H1 (cell line): Measurements from ENCODE around the gene RFC1. TPM values are rescaled to one million over a fixed set of nuclear protein-coding genes. Genes with fewer than 3 reads are reported as not detected.

Source experiments
- CTCF ChIA-PET: fragments of 300-600 bp; sonication (Branson Sonifier 250); formaldehyde crosslinking; loops from one replicate; lab custom pipeline; 2021; ENCODE audit not compliant: partially characterized antibody; lab: Charles Lee
- POLR2A ChIA-PET: fragments of 300-600 bp; sonication (Branson Sonifier 250); formaldehyde crosslinking; loops from one replicate; lab custom pipeline; 2021; ENCODE audit warnings: inconsistent platforms; ENCODE audit not compliant: partially characterized antibody; lab: Charles Lee
- DNase-seq, 2 experiments: peaks; one replicate each; pipeline versions ENCODE4 v3.0.0 to v3.0.0-alpha.2; 2010 to 2022; ENCODE audit warnings: low spot score in 2 of 2, low read depth in 1 of 2, mixed read lengths in 1 of 2
- FAIRE-seq: peaks from 2 replicates; lab custom pipeline; 2011; peaks lifted over from hg19 to GRCh38; lab: Jason Lieb, UNC
- H2AFZ ChIP-seq: 2 replicates; pipeline ENCODE4 v1.8.1; 2012; ENCODE audit warnings: low read length, inconsistent platforms
- H2AK5ac ChIP-seq: 2 replicates; pipeline ENCODE4 v1.6.1; 2013; ENCODE audit warnings: low read depth, low read length
- H2BK120ac ChIP-seq: replicated peaks from 2 replicates; pipeline ENCODE3; 2013; ENCODE audit warnings: low read depth, low read length, inconsistent platforms
- H2BK12ac ChIP-seq: 2 replicates; pipeline ENCODE4 v1.6.1; 2013; ENCODE audit warnings: low read depth, low read length
- H2BK15ac ChIP-seq: 2 replicates; pipeline ENCODE4 v1.6.1; 2013; ENCODE audit warnings: low read length
- H2BK20ac ChIP-seq: 2 replicates; pipeline ENCODE4 v1.6.1; 2013; ENCODE audit warnings: low read length
- H2BK5ac ChIP-seq: 2 replicates; pipeline ENCODE4 v1.6.1; 2013; ENCODE audit warnings: low read depth, low read length
- H3K14ac ChIP-seq: 2 replicates; pipeline ENCODE4 v1.6.1; 2013; ENCODE audit warnings: inconsistent platforms; ENCODE audit not compliant: insufficient read length
- H3K18ac ChIP-seq: 2 replicates; pipeline ENCODE4 v1.6.1; 2013; ENCODE audit warnings: low read length; ENCODE audit errors: extremely low read depth
- H3K23ac ChIP-seq: 2 replicates; pipeline ENCODE4 v1.6.1; 2013; ENCODE audit warnings: inconsistent platforms; ENCODE audit not compliant: insufficient read length
- H3K23me2 ChIP-seq: 2 replicates; pipeline ENCODE4 v1.6.1; 2013; ENCODE audit warnings: low read depth, low read length
- H3K27ac ChIP-seq: 2 replicates; pipeline ENCODE4 v1.6.1; 2011; ENCODE audit warnings: low read depth, low read length, inconsistent platforms
- H3K27me3 ChIP-seq, 4 experiments: replicated peaks in 1 of 4; 1 replicate in 1 of 4; 2 replicates in 3 of 4; pipeline versions ENCODE4 v1.6.1 to v1.8.1; 2011 to 2013; ENCODE audit warnings: low read length in 3 of 4, mild to moderate bottlenecking in 3 of 4, inconsistent platforms in 2 of 4, mixed read lengths in 2 of 4, moderate library complexity in 1 of 4; ENCODE audit not compliant: control insufficient read depth in 3 of 4, insufficient read depth in 3 of 4; ENCODE audit errors: extremely low read depth in 1 of 4
- H3K36me3 ChIP-seq, 4 experiments: 2 replicates each; pipeline versions ENCODE4 v1.6.1 to v1.8.1; 2011 to 2013; ENCODE audit warnings: mild to moderate bottlenecking in 4 of 4, low read length in 3 of 4, moderate library complexity in 2 of 4, control low read depth in 1 of 4, inconsistent platforms in 1 of 4; ENCODE audit not compliant: insufficient read depth in 4 of 4, control insufficient read depth in 2 of 4
- H3K4ac ChIP-seq: replicated peaks from 2 replicates; pipeline ENCODE3; 2013; ENCODE audit warnings: low read length, low read depth, mixed read lengths, inconsistent platforms; ENCODE audit not compliant: insufficient read length
- H3K4me1 ChIP-seq, 4 experiments: replicated peaks in 1 of 4; 1 replicate in 1 of 4; 2 replicates in 3 of 4; pipeline versions ENCODE4 v1.6.1 to v1.8.1; 2011 to 2013; ENCODE audit warnings: low read length in 3 of 4, inconsistent platforms in 2 of 4, mixed read lengths in 1 of 4; ENCODE audit not compliant: insufficient read depth in 4 of 4, control insufficient read depth in 3 of 4
- H3K4me2 ChIP-seq, 2 experiments: 2 replicates each; pipeline versions ENCODE4 v1.6.1 to v1.8.1; 2011 to 2013; ENCODE audit warnings: low read depth in 2 of 2, low read length in 2 of 2, control low read depth in 1 of 2, inconsistent platforms in 1 of 2, mild to moderate bottlenecking in 1 of 2; ENCODE audit not compliant: insufficient read depth in 1 of 2
- H3K4me3 ChIP-seq, 4 experiments: fragments of 200-600, 300-600 bp in 1 of 4; sonication (generic), shearing (Covaris generic), sonication (Bioruptor Twin) in 1 of 4; 2 replicates each; pipeline versions ENCODE4 v1.5.1 to v1.8.1; 2011 to 2016; ENCODE audit warnings: low read length in 4 of 4, low read depth in 3 of 4, control low read depth in 2 of 4, inconsistent platforms in 2 of 4, mild to moderate bottlenecking in 2 of 4, mixed read lengths in 1 of 4, moderate library complexity in 1 of 4; ENCODE audit not compliant: insufficient read depth in 2 of 4; ENCODE audit errors: extremely low read depth in 1 of 4
- H3K56ac ChIP-seq: replicated peaks from 2 replicates; pipeline ENCODE3; 2013; ENCODE audit warnings: low read depth, mild to moderate bottlenecking, mixed read lengths, low read length, inconsistent platforms; ENCODE audit not compliant: insufficient read length
- H3K79me1 ChIP-seq: 2 replicates; pipeline ENCODE4 v1.6.1; 2013; ENCODE audit warnings: low read depth, low read length, control low read depth
- H3K79me2 ChIP-seq, 2 experiments: 2 replicates each; pipeline versions ENCODE4 v1.6.1 to v1.8.1; 2012 to 2013; ENCODE audit warnings: low read length in 2 of 2, mild to moderate bottlenecking in 2 of 2, inconsistent platforms in 1 of 2; ENCODE audit not compliant: insufficient read depth in 2 of 2, control insufficient read depth in 1 of 2
- H3K9ac ChIP-seq, 4 experiments: replicated peaks in 1 of 4; 1 replicate in 1 of 4; 2 replicates in 3 of 4; pipeline versions ENCODE4 v1.6.1 to v1.8.1; 2011 to 2013; ENCODE audit warnings: low read depth in 3 of 4, low read length in 3 of 4, control low read depth in 2 of 4, mild to moderate bottlenecking in 2 of 4, moderate library complexity in 2 of 4, inconsistent platforms in 1 of 4; ENCODE audit errors: extremely low read depth in 1 of 4
- H3K9me3 ChIP-seq, 2 experiments: 2 replicates each; pipeline versions ENCODE4 v1.6.1 to v1.8.1; 2012 to 2013; ENCODE audit warnings: mild to moderate bottlenecking in 2 of 2, moderate library complexity in 2 of 2, control low read depth in 1 of 2, inconsistent platforms in 1 of 2, low read depth in 1 of 2, low read length in 1 of 2, mixed read lengths in 1 of 2; ENCODE audit not compliant: insufficient read depth in 2 of 2
- H4K20me1 ChIP-seq, 2 experiments: replicated peaks in 1 of 2; 2 replicates each; pipeline versions ENCODE3 to v1.8.1; 2011 to 2013; ENCODE audit warnings: inconsistent platforms in 2 of 2, low read length in 2 of 2, mild to moderate bottlenecking in 1 of 2; ENCODE audit not compliant: insufficient read depth in 2 of 2, control insufficient read depth in 1 of 2
- H4K5ac ChIP-seq: 2 replicates; pipeline ENCODE4 v1.6.1; 2013; ENCODE audit warnings: low read length, low read depth, mixed read lengths, inconsistent platforms; ENCODE audit not compliant: insufficient read length
- H4K8ac ChIP-seq: 2 replicates; pipeline ENCODE4 v1.8.0; 2013; ENCODE audit warnings: mild to moderate bottlenecking, moderate library complexity, low read length, inconsistent platforms; ENCODE audit not compliant: insufficient read depth; ENCODE audit errors: extremely low read depth
- H4K91ac ChIP-seq: replicated peaks from 2 replicates; pipeline ENCODE3; 2013; ENCODE audit warnings: low read length, mixed read lengths, inconsistent platforms; ENCODE audit not compliant: insufficient read length
- CTBP2 ChIP-seq: IDR thresholded peaks from 2 replicates; pipeline ENCODE4 v1.7.0; 2011; ENCODE audit warnings: borderline replicate concordance, mild to moderate bottlenecking, moderate library complexity, mixed read lengths, low read length; ENCODE audit not compliant: insufficient read depth, insufficient read length
- CTCF ChIP-seq, 3 experiments: IDR thresholded peaks; 1 replicate in 2 of 3; 2 replicates in 1 of 3; pipeline versions ENCODE4 v1.5.1 to v1.6.1; 2011; ENCODE audit warnings: low read length in 3 of 3, mild to moderate bottlenecking in 3 of 3, inconsistent platforms in 2 of 3, low read depth in 1 of 3, moderate library complexity in 1 of 3; ENCODE audit not compliant: insufficient read depth in 1 of 3; ENCODE audit errors: control extremely low read depth in 1 of 3
- HDAC6 ChIP-seq: IDR thresholded peaks from one replicate; pipeline ENCODE4 v1.7.1; 2012; ENCODE audit warnings: low read depth, mild to moderate bottlenecking, inconsistent platforms, low read length, moderate library complexity
- POLR2AphosphoS5 ChIP-seq: IDR thresholded peaks from 2 replicates; pipeline ENCODE4 v1.6.1; 2011; ENCODE audit warnings: low read depth, low read length
- SAP30 ChIP-seq: fragments of 300-600 bp; sonication (generic); IDR thresholded peaks from 2 replicates; pipeline ENCODE4 v1.7.1; 2012; ENCODE audit warnings: low read length, moderate library complexity, mild to moderate bottlenecking, inconsistent platforms; ENCODE audit not compliant: insufficient read depth, insufficient replicate concordance
- SIRT6 ChIP-seq: IDR thresholded peaks from one replicate; pipeline ENCODE4 v1.7.1; 2012; ENCODE audit warnings: low read length, inconsistent platforms
- WGBS, 2 experiments: shearing (Covaris generic) in 1 of 2; methylation state at CpG; one replicate each; pipeline versions ENCODE4 v1.1.6 to v1.1.7; 2013 to 2015; ENCODE audit warnings: low lambda C conversion rate in 2 of 2, mixed read lengths in 2 of 2, inconsistent platforms in 1 of 2, low coverage in 1 of 2, missing lambda C conversion rate in 1 of 2; ENCODE audit not compliant: insufficient replicate concordance in 2 of 2, insufficient coverage in 1 of 2, insufficient read length in 1 of 2; ENCODE audit errors: extremely low coverage in 1 of 2, missing lambda C conversion rate in 1 of 2; 5-methylcytosine and 5-hydroxymethylcytosine counted together
- polyA plus RNA-seq, 7 experiments: library from polyadenylated mRNA; depleted of rRNA in 3 of 7; stranded (reverse) in 5 of 7; unstranded in 2 of 7; fragments of >200 nt in 5 of 7; fragments of 200-250 nt in 2 of 7; gene quantifications; 1 replicate in 5 of 7; 2 replicates in 1 of 7; 4 replicates in 1 of 7; pipeline versions ENCODE4 v1.2.1 to v1.2.3, GENCODE V29; 2011 to 2013; ENCODE audit warnings: missing spikeins in 2 of 7, mixed read lengths in 2 of 7
- total RNA-seq: library from RNA; stranded (reverse); fragmentation: NEBNext Ultra II Directional; extraction: Animal tissue kit (Norgen Biotek cat#: 25700); gene quantifications from 2 replicates; pipeline ENCODE4 v1.2.1, GENCODE V29; 2021

RFC1 gene
- total and polyA plus RNA-seq, 2 of the 8 experiments (the other 6 are each of a cell fraction or from before 2014, with no cell fraction given), result 16.0 to 83.8 TPM

- no peak overlapping the region for H3K56ac ChIP-seq
- TF ChIP-seq SAP30 (no peak), POLR2AphosphoS5 (no peak), HDAC6 (no peak), CTCF (IDR thresholded peaks at IDR 0.05; ENCODE audit: control extremely low read depth in 1 of 3, insufficient read depth in 1 of 3, low read depth in 1 of 3, low read length in 3 of 3) (no peak), SIRT6 (no peak), CTBP2 (no peak)
- TF ChIP-seq, all 59 proteins: peak for 0
- peaks cover 4% of the 10 kb centered on the region; the same call in 1 of the 2 replicates for H3K79me1 ChIP-seq
- CTCF ChIA-PET, result interaction anchor here (0.8 kb wide), 1 partner anchor 19 kb away, joined by 3 read pairs; no protein-coding TSS in a partner anchor
- peaks cover 0 to 2% of the 10 kb centered on the region in 2 experiments for H4K20me1 ChIP-seq
- no peak overlapping the region for H3K27ac ChIP-seq
- POLR2A ChIA-PET, result no interaction called here
- FAIRE-seq (no peak), DNase-seq (no peak)
- H2AK5ac ChIP-seq, result no peak overlapping the region
- WGBS, 2 experiments, result 94% methylated on average over 2 of the region's 2 CpGs; no CpG with 5 or more reads in 1 of the 2 experiments
- peaks cover 0 to 27% of the 10 kb centered on the region in 2 experiments; a peak in 2 of 4 replicates for H3K79me2 ChIP-seq
- no peak overlapping the region for H2BK5ac ChIP-seq
- no peak overlapping the region for H3K18ac ChIP-seq
- H3K9me3 ChIP-seq, result no peaks in the 10 kb centered on the region
- H3K27me3 ChIP-seq, result no peaks in the 10 kb centered on the region
- no peak overlapping the region for H4K8ac ChIP-seq
- H3K9ac ChIP-seq, result no peak overlapping the region
- no peak overlapping the region for H3K14ac ChIP-seq
- no peak overlapping the region for H3K4ac ChIP-seq
- no peak overlapping the region for H3K23ac ChIP-seq
- no peak overlapping the region for H2AFZ ChIP-seq
- H3K23me2 ChIP-seq, result no peaks in the 10 kb centered on the region
- H3K4me3 ChIP-seq, result no peak overlapping the region
- peaks cover 0 to 23% (median 3%) of the 10 kb centered on the region in 4 experiments; a peak in 4 of 8 replicates for H3K36me3 ChIP-seq
- H3K4me1 ChIP-seq, result no peaks in the 10 kb centered on the region
- no peak overlapping the region for H4K91ac ChIP-seq
- no peak overlapping the region for H2BK120ac ChIP-seq
- H2BK20ac ChIP-seq, result no peak overlapping the region
- H2BK12ac ChIP-seq, result no peak overlapping the region
- H3K4me2 ChIP-seq, result no peak overlapping the region
- H2BK15ac ChIP-seq, result no peak overlapping the region
- H4K5ac ChIP-seq, result no peak overlapping the region
Observed at GRCh38 chr4:39326468-39326977, 39.6 kb downstream of the RFC1 start.
